ENCODE data around the gene CLTC. TPM values are rescaled to one million over a fixed set of nuclear protein-coding genes. Genes with fewer than 3 reads are reported as not detected.

CLTC gene
- total RNA-seq, 4 donors from 2014 or later: 141 to 284 (median 237) TPM

- TF ChIP-seq CTCF (IDR thresholded peaks at IDR 0.05; ENCODE audit: low read depth): no peak
These were observed 77.1 kb downstream of the CLTC start for GRCh38 chr17:59696682-59697277.

GRCh38 chr17:59698143-59698542, 78.4 kb downstream of the CLTC start:
- TF ChIP-seq CTCF (IDR thresholded peaks at IDR 0.05; ENCODE audit: low read depth): no peak

GRCh38 chr17:59699218-59699617, 79.5 kb downstream of the CLTC start:
- no peak for TF ChIP-seq CTCF (IDR thresholded peaks at IDR 0.05; ENCODE audit: low read depth)

GRCh38 chr17:59699786-59700185, 80.1 kb downstream of the CLTC start:
- TF ChIP-seq CTCF (IDR thresholded peaks at IDR 0.05; ENCODE audit: low read depth): no peak

- TF ChIP-seq CTCF (IDR thresholded peaks at IDR 0.05; ENCODE audit: low read depth): no peak
These were observed 82.6 kb downstream of the CLTC start for GRCh38 chr17:59702304-59702703.

- TF ChIP-seq CTCF (IDR thresholded peaks at IDR 0.05; ENCODE audit: low read depth): no peak
These were observed 87.7 kb downstream of the CLTC start, which contains the start of the genes PTRH2 and VMP1 for GRCh38 chr17:59707149-59707970. PTRH2 (minus strand) TSS chr17:59707430; CDS start chr17:59697978, 9,452 bp downstream. VMP1 (plus strand) TSS chr17:59707654; CDS start chr17:59731447, 23,793 bp downstream.

GRCh38 chr17:59707971-59708430, 88.3 kb downstream of the CLTC start:
- TF ChIP-seq CTCF (IDR thresholded peaks at IDR 0.05; ENCODE audit: low read depth): no peak
